WTC11 (cell line): ENCODE data around the gene NT5DC1. TPM values are rescaled to one million over a fixed set of nuclear protein-coding genes. Genes with fewer than 3 reads are reported as not detected.
"Not testable (repeated sequence)": the region's sequence is repeated elsewhere in the genome, so short reads cannot be mapped to it uniquely, and the experiment has no call there.

Source experiments
- ATAC-seq: fragments of 200-7000 bp; cut with Tn5 transposase; 2 replicates; pipeline ENCODE4 v1.10.0; 2021; ENCODE audit warnings: mild to moderate bottlenecking, moderate library complexity
- CTCF ChIA-PET: fragments of 300-600 bp; sonication (Branson Sonifier 250); formaldehyde crosslinking; loops from one replicate; lab custom pipeline; 2021; ENCODE audit warnings: antibody characterized with exemption; lab: Charles Lee
- POLR2A ChIA-PET: fragments of 350-600 bp; sonication (Branson Sonifier 250); formaldehyde crosslinking; loops from one replicate; lab custom pipeline; 2021; ENCODE audit warnings: antibody characterized with exemption; lab: Charles Lee
- DNase-seq: peaks from one replicate; pipeline ENCODE4 v3.0.0; 2021; ENCODE audit warnings: low spot score
- H3K27ac Mint-ChIP-seq: 2 replicates; pipeline ENCODE4 v1.8.0; 2021; ENCODE audit warnings: mixed read lengths
- H3K27me3 Mint-ChIP-seq: 2 replicates; pipeline ENCODE4 v1.8.0; 2021; ENCODE audit warnings: low read depth, mild to moderate bottlenecking, moderate library complexity, mixed read lengths
- H3K36me3 Mint-ChIP-seq: 2 replicates; pipeline ENCODE4 v1.8.0; 2021; ENCODE audit warnings: mixed read lengths
- H3K4me1 Mint-ChIP-seq: 2 replicates; pipeline ENCODE4 v1.8.0; 2022; ENCODE audit warnings: mixed read lengths
- H3K4me3 Mint-ChIP-seq: 2 replicates; pipeline ENCODE4 v1.8.0; 2021; ENCODE audit warnings: mild to moderate bottlenecking, moderate library complexity, mixed read lengths
- H3K9me3 Mint-ChIP-seq: 2 replicates; pipeline ENCODE4 v1.8.0; 2021; ENCODE audit warnings: mixed read lengths
- AFF4 ChIP-seq: sonication (generic); formaldehyde crosslinking; IDR thresholded peaks from 2 replicates; pipeline ENCODE4 v1.8.1; 2023; ENCODE audit warnings: mild to moderate bottlenecking, missing genetic modification reagents, borderline replicate concordance
- CREB1 ChIP-seq: sonication (generic); formaldehyde crosslinking; IDR thresholded peaks from 2 replicates; pipeline ENCODE4 v1.8.0; 2023; ENCODE audit warnings: mild to moderate bottlenecking, missing genetic modification reagents
- E2F5 ChIP-seq: sonication (generic); formaldehyde crosslinking; IDR thresholded peaks from 2 replicates; pipeline ENCODE4 v1.8.1; 2022; ENCODE audit warnings: mild to moderate bottlenecking, moderate library complexity, missing genetic modification reagents
- FOXK1 ChIP-seq: sonication (generic); formaldehyde crosslinking; IDR thresholded peaks from 2 replicates; pipeline ENCODE4 v1.8.0; 2022; ENCODE audit warnings: mild to moderate bottlenecking, moderate library complexity, missing genetic modification reagents
- GABPB1 ChIP-seq: sonication (generic); formaldehyde crosslinking; IDR thresholded peaks from 2 replicates; pipeline ENCODE4 v1.8.1; 2023; ENCODE audit warnings: mild to moderate bottlenecking, missing genetic modification reagents
- HMGA2 ChIP-seq: fragments of 250-450 bp; sonication (Bioruptor Pico); IDR thresholded peaks from 2 replicates; pipeline ENCODE4 v1.4.0; 2021; ENCODE audit warnings: mild to moderate bottlenecking, moderate library complexity
- JAZF1 ChIP-seq: fragments of 250-450 bp; sonication (Bioruptor Pico); IDR thresholded peaks from 2 replicates; pipeline ENCODE4 v1.9.0; 2021; ENCODE audit warnings: moderate library complexity, mild to moderate bottlenecking, inconsistent platforms
- NFATC4 ChIP-seq: fragments of 250-450 bp; sonication (Bioruptor Pico); IDR thresholded peaks from 2 replicates; pipeline ENCODE4 v1.9.0; 2021; ENCODE audit warnings: mild to moderate bottlenecking
- NFE2L1 ChIP-seq: sonication (generic); formaldehyde crosslinking; IDR thresholded peaks from 2 replicates; pipeline ENCODE4 v1.8.1; 2023; ENCODE audit warnings: missing genetic modification reagents
- NR1H2 ChIP-seq: sonication (generic); formaldehyde crosslinking; IDR thresholded peaks from 2 replicates; pipeline ENCODE4 v1.9.0; 2021; ENCODE audit warnings: mild to moderate bottlenecking, moderate library complexity, missing genetic modification reagents
- SMAD4 ChIP-seq: sonication (generic); formaldehyde crosslinking; IDR thresholded peaks from 2 replicates; pipeline ENCODE4 v1.8.0; 2022; ENCODE audit warnings: mild to moderate bottlenecking, missing genetic modification reagents
- SOX15 ChIP-seq: fragments of 250-450 bp; sonication (Bioruptor Pico); IDR thresholded peaks from 2 replicates; pipeline ENCODE4 v1.9.0; 2021; ENCODE audit warnings: mild to moderate bottlenecking
- STAT6 ChIP-seq: sonication (generic); formaldehyde crosslinking; conservative IDR thresholded peaks from 2 replicates; pipeline ENCODE4 v1.8.1; 2023; ENCODE audit warnings: mild to moderate bottlenecking, low read depth, missing genetic modification reagents, moderate library complexity
- ZBTB21 ChIP-seq: sonication (generic); formaldehyde crosslinking; IDR thresholded peaks from 2 replicates; pipeline ENCODE4 v1.8.1; 2023; ENCODE audit warnings: mild to moderate bottlenecking, missing genetic modification reagents, borderline replicate concordance
- ZNF219 ChIP-seq: sonication (generic); formaldehyde crosslinking; IDR thresholded peaks from 2 replicates; pipeline ENCODE4 v1.8.0; 2023; ENCODE audit warnings: missing genetic modification reagents, mild to moderate bottlenecking, borderline replicate concordance
- ZNF263 ChIP-seq: sonication (generic); formaldehyde crosslinking; IDR thresholded peaks from 2 replicates; pipeline ENCODE4 v1.8.1; 2022; ENCODE audit warnings: low read depth, mild to moderate bottlenecking, moderate library complexity, missing genetic modification reagents
- ZNF423 ChIP-seq: fragments of 250-450 bp; sonication (Bioruptor Pico); IDR thresholded peaks from 2 replicates; pipeline ENCODE4 v2.1.2; 2022; ENCODE audit warnings: mild to moderate bottlenecking, moderate library complexity
- total RNA-seq: library from RNA; stranded (reverse); gene quantifications from 3 replicates; pipeline ENCODE4 v1.2.3, GENCODE V29; 2021

NT5DC1 gene
- total RNA-seq, 1 experiment from 2014 or later, result 67.9 TPM

- ChIA-PET CTCF (interaction anchor here (1.9 kb wide), 1 partner anchor 15 kb away, joined by 7 read pairs; no protein-coding TSS in a partner anchor), POLR2A (no interaction called here)
Observed at GRCh38 chr6:116283191-116283590, 182.5 kb downstream of the NT5DC1 start.

GRCh38 chr6:116284984-116285383, 184.3 kb downstream of the NT5DC1 start:
- H3K4me1 Mint-ChIP-seq, result peaks cover 17% of the 10 kb centered on the region
- POLR2A ChIA-PET, ATAC-seq, H3K4me3 Mint-ChIP-seq, H3K9me3 Mint-ChIP-seq, H3K36me3 Mint-ChIP-seq, H3K27ac Mint-ChIP-seq, H3K27me3 Mint-ChIP-seq, CTCF ChIA-PET, DNase-seq: not testable (repeated sequence)

More at GRCh38 chr6:116283191-116283590, 182.5 kb downstream of the NT5DC1 start:
- peaks cover 28% of the 10 kb centered on the region for H3K4me1 Mint-ChIP-seq
- no peak for ATAC-seq
- no peak for DNase-seq
- 0 out of 2 replicates have a peak, but pooled peaks cover 4% of the 10 kb centered on the region for H3K9me3 Mint-ChIP-seq
- TF ChIP-seq STAT6 (CRISPR knock-in tag) (no peak), SMAD4 (CRISPR knock-in tag) (no peak), AFF4 (CRISPR knock-in tag) (no peak), ZNF263 (no peak), ZNF219 (no peak), JAZF1 (no peak), GABPB1 (CRISPR knock-in tag) (no peak), CREB1 (CRISPR knock-in tag) (no peak), NFATC4 (CRISPR knock-in tag) (no peak), SOX15 (CRISPR knock-in tag) (no peak), NR1H2 (CRISPR knock-in tag) (no peak), NFE2L1 (CRISPR knock-in tag) (no peak), ZNF423 (CRISPR knock-in tag) (no peak), ZBTB21 (CRISPR knock-in tag) (no peak), E2F5 (no peak), FOXK1 (no peak), HMGA2 (CRISPR knock-in tag) (no peak)
- peaks cover 9% of the 10 kb centered on the region for H3K36me3 Mint-ChIP-seq
- no peak overlapping the region for H3K4me3 Mint-ChIP-seq
- H3K27ac Mint-ChIP-seq, result 0 out of 2 replicates have a peak overlapping the region, but pooled peaks have one; percentile 22
- H3K27me3 Mint-ChIP-seq, result no peaks in the 10 kb centered on the region
